MM.1S (cell line): ENCODE results near the gene INO80.

Experiments used
- CTCF ChIP-seq: fragments of 300-600 bp; sonication (generic); IDR thresholded peaks from 2 replicates; pipeline ENCODE4 v1.5.1; 2016; ENCODE audit warnings: antibody characterized with exemption, low read length, mixed read lengths
- EZH2 ChIP-seq: fragments of 300-600 bp; sonication (generic); optimal IDR thresholded peaks from 2 replicates; pipeline ENCODE3; 2017; ENCODE audit warnings: low read depth, mild to moderate bottlenecking, antibody characterized with exemption, low read length, mixed read lengths

GRCh38 chr15:41048397-41048796 lies 67.7 kb downstream of the INO80 start:
- TF ChIP-seq CTCF (no peak), EZH2 (no peak)
